Measurements from ENCODE around the gene GRN.
A peak's percentile ranks its signal among the peaks of the same experiment; 100 is the strongest.
"Not testable (repeated sequence)": the region's sequence is repeated elsewhere in the genome, so short reads cannot be mapped to it uniquely, and the experiment has no call there.

The GRN gene

DNA sequence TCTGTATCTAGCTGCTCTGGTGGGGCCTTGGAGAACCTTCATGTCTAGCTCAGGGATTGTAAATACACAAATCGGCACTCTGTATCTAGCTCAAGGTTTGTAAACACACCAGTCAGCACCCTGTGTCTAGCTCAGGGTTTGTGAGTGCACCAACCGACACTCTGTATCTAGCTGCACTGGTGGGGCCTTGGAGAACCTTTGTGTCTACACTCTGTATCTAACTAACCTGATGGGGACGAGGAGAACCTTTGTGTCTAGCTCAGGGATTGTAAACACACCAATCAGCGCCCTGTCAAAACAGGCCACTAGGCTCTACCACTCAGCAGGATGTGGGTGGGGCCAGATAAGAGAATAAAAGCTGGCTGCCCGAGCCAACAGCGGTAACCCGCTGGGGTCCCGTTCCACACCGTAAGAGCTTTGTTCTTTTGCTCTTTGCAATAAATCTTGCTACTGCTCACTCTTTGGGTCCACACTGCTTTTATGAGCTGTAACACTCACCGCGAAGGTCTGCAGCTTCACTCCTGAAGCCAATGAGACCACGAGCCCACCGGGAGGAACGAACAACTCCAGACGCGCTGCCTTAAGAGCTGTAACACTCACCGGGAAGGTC is 24.4 kb downstream of the GRN start:
- not testable (repeated sequence) for DNase-seq; H3K79me2 ChIP-seq (ENCODE audit: control insufficient read depth, insufficient read depth, low read length); H3K36me3 ChIP-seq (ENCODE audit: control insufficient read depth, insufficient read depth, low read length); H3K56ac ChIP-seq (ENCODE audit: low read length); H3K18ac ChIP-seq (ENCODE audit: low read length); H3K27ac ChIP-seq (ENCODE audit: low read depth, low read length); H3K9ac ChIP-seq (ENCODE audit: low read length); H2AK5ac ChIP-seq (ENCODE audit: low read length); H3K4me1 ChIP-seq (ENCODE audit: control insufficient read depth, low read depth, low read length); H2BK120ac ChIP-seq (ENCODE audit: low read depth, low read length); H3K4me3 ChIP-seq (ENCODE audit: low read length); H3K79me1 ChIP-seq (ENCODE audit: low read length); H4K8ac ChIP-seq (ENCODE audit: low read depth, low read length); H3K27me3 ChIP-seq (ENCODE audit: insufficient read depth, low read length, poor library complexity); H2BK5ac ChIP-seq (ENCODE audit: low read length); H3K4me2 ChIP-seq (ENCODE audit: low read length); H3K23ac ChIP-seq (ENCODE audit: low read length); H3K4ac ChIP-seq (ENCODE audit: low read depth, low read length); H4K5ac ChIP-seq (ENCODE audit: low read length); H2BK15ac ChIP-seq (replicated peaks; ENCODE audit: low read depth)
- no CpG with 5 or more reads among the region's 17 CpGs for WGBS (ENCODE audit: extremely low coverage, insufficient coverage, low lambda C conversion rate)

DNA sequence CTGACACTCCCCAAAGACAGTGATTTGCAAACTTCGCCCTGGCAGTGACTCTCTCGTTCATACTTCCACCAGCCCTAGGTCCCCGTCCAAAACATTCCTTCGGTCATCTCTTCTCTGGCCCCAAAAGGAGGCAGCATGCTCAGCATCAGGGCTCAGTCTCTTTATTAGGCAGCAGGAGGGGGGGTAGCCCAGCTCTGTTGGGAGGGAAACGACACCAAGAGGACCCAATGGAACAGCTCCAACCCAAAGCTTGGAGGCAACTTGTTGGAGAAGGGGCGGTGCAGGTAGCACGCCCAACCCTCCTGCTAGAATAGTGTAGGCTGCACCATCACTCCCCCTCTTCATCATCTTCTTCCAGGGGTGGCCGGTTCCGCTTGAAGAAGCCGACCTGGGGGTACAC is 26.9 kb downstream of the GRN start:
- no peaks in the 10 kb centered on the region for H3K36me3 ChIP-seq (ENCODE audit: control insufficient read depth, insufficient read depth, low read length)
- H2BK15ac ChIP-seq (replicated peaks; ENCODE audit: low read depth), result no peak overlapping the region
- no peak overlapping the region for H3K56ac ChIP-seq (ENCODE audit: low read length)
- peaks cover 8% of the 10 kb centered on the region for H3K4me1 ChIP-seq (ENCODE audit: control insufficient read depth, low read depth, low read length)
- DNase-seq, result no peak
- no CpG with 5 or more reads among the region's 10 CpGs for WGBS (ENCODE audit: extremely low coverage, insufficient coverage, low lambda C conversion rate)
- H2BK5ac ChIP-seq (ENCODE audit: low read length), result no peak overlapping the region
- no peaks in the 10 kb centered on the region for H3K79me2 ChIP-seq (ENCODE audit: control insufficient read depth, insufficient read depth, low read length)
- H3K27me3 ChIP-seq (ENCODE audit: insufficient read depth, low read length, poor library complexity), result no peaks in the 10 kb centered on the region
- no peak overlapping the region for H3K18ac ChIP-seq (ENCODE audit: low read length)
- no peak overlapping the region for H3K23ac ChIP-seq (ENCODE audit: low read length)
- H3K4ac ChIP-seq (ENCODE audit: low read depth, low read length), result no peak overlapping the region
- no peak overlapping the region for H3K4me3 ChIP-seq (ENCODE audit: low read length)
- no peak overlapping the region for H2AK5ac ChIP-seq (ENCODE audit: low read length)
- no peak overlapping the region for H2BK120ac ChIP-seq (ENCODE audit: low read depth, low read length)
- H4K8ac ChIP-seq (ENCODE audit: low read depth, low read length), result no peak overlapping the region
- H3K4me2 ChIP-seq (ENCODE audit: low read length), result no peak overlapping the region
- H3K79me1 ChIP-seq (ENCODE audit: low read length), result no peaks in the 10 kb centered on the region
- no peak overlapping the region for H3K9ac ChIP-seq (ENCODE audit: low read length)
- no peak overlapping the region for H4K5ac ChIP-seq (ENCODE audit: low read length)
- H3K27ac ChIP-seq (ENCODE audit: low read depth, low read length), result no peak overlapping the region

DNA sequence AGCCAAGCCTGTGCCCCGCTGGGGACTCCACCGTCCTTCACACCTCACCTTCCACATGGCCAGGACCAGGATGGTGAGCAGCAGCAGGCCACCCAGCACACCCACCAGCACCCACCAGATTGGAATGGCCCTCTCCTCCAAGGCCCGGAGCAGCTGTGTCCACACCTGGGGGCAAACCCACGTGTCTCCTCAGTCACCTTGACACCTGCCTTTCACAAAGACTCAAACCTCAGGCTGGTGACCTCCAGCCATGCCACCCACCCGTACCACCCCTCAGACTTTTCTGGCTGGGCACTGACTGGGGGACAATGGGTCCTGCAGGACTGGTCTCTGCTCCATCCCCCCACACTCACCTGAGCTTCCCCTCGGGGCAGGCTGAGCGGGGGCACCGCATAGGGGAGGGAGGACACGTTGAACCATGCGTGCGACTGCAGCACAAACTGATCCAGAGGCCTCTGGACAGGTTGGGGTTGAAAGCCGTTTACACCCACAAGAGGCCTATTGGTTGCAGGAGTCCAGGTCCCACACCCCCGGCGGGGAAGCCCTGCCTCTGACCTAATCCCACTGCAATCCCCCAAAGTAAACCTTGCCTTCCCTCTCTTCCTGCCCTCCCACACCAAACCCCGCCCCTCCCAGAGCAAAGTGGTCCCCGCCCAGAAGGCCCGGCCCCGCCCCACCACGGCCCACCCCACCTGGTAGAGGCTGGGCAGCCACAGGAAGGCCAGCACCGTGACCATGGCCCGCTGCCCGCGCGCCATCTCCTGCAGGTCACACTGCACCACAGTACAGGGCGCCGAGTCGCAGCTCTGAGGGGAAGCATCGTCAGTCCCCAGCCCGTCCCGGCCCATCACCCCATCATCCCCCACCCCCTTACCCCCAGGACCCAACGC is 29.4 kb downstream of the GRN start:
- Histone ChIP-seq H3K79me1 (ENCODE audit: low read length) (no peaks in the 10 kb centered on the region), H3K4me2 (ENCODE audit: low read length) (peak overlapping the region; percentile 57), H2BK120ac (ENCODE audit: low read depth, low read length) (no peak overlapping the region), H4K8ac (ENCODE audit: low read depth, low read length) (no peak overlapping the region), H3K18ac (ENCODE audit: low read length) (no peak overlapping the region), H3K4me3 (ENCODE audit: low read length) (no peak overlapping the region), H3K23ac (ENCODE audit: low read length) (no peak overlapping the region), H3K4me1 (ENCODE audit: control insufficient read depth, low read depth, low read length) (peaks cover 8% of the 10 kb centered on the region), H2BK5ac (ENCODE audit: low read length) (no peak overlapping the region), H3K27ac (ENCODE audit: low read depth, low read length) (no peak overlapping the region), H2AK5ac (ENCODE audit: low read length) (no peak overlapping the region), H4K5ac (ENCODE audit: low read length) (no peak overlapping the region), H3K79me2 (ENCODE audit: control insufficient read depth, insufficient read depth, low read length) (no peaks in the 10 kb centered on the region), H3K56ac (ENCODE audit: low read length) (peak overlapping the region; percentile 78), H3K36me3 (ENCODE audit: control insufficient read depth, insufficient read depth, low read length) (no peaks in the 10 kb centered on the region), H3K9ac (ENCODE audit: low read length) (peak overlapping the region; percentile 49), H3K27me3 (ENCODE audit: insufficient read depth, low read length, poor library complexity) (no peaks in the 10 kb centered on the region), H2BK15ac (replicated peaks; ENCODE audit: low read depth) (no peak overlapping the region), H3K4ac (ENCODE audit: low read depth, low read length) (no peak overlapping the region)
- DNase-seq, result peak; percentile 90
- WGBS (ENCODE audit: extremely low coverage, insufficient coverage, low lambda C conversion rate), result no CpG with 5 or more reads among the region's 31 CpGs

DNA sequence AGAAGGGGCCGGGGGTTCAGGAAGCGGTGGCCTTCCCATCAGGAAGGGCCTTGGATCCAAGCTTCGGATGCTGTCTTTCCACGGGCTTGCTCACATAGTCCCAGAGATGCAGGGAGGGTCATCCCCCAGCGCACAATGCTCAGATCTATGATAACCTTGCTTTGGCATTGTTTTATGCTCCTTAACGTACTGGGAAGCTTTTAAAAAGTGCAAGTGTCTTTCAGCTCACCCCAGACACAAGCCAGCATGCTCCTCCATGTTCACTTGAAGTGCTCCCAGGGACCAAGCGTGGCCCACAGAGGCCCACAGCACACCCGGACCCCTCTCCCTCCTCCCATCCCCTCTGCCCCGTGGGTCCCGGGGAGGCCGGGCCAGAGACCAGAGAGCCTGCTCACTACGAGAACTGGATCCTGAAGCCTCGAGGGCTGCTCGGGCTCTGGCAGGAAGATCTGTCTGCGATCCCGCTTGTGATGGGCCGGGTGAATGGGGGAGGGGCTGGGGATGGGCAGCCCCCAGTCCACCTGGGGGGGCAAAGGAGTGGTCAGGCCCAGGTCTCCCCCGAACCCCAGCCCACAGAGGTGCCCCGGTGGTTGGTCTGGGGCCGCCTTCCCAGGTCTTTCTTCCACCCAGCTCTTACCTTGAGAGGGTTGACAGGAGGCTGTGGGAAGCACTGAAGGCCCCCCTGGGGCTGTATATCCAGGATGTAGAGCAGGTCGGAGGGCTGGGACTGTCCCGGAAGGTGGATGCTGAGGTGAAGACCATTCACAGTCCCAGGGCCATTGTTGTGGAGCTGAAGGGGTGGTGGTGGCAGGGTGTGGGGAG is 30.3 kb downstream of the GRN start:
- DNase-seq, result peak; percentile 56
- Histone ChIP-seq H3K36me3 (ENCODE audit: control insufficient read depth, insufficient read depth, low read length) (no peaks in the 10 kb centered on the region), H2BK15ac (replicated peaks; ENCODE audit: low read depth) (no peak overlapping the region), H2BK120ac (ENCODE audit: low read depth, low read length) (no peak overlapping the region), H3K4me2 (ENCODE audit: low read length) (peak overlapping the region; percentile 48), H4K8ac (ENCODE audit: low read depth, low read length) (no peak overlapping the region), H3K27me3 (ENCODE audit: insufficient read depth, low read length, poor library complexity) (no peaks in the 10 kb centered on the region), H3K4me3 (ENCODE audit: low read length) (no peak overlapping the region), H3K56ac (ENCODE audit: low read length) (peak overlapping the region; percentile 74), H2AK5ac (ENCODE audit: low read length) (no peak overlapping the region), H3K79me1 (ENCODE audit: low read length) (no peaks in the 10 kb centered on the region), H3K4ac (ENCODE audit: low read depth, low read length) (no peak overlapping the region), H2BK5ac (ENCODE audit: low read length) (no peak overlapping the region), H3K18ac (ENCODE audit: low read length) (no peak overlapping the region), H3K27ac (ENCODE audit: low read depth, low read length) (no peak overlapping the region), H3K4me1 (ENCODE audit: control insufficient read depth, low read depth, low read length) (peaks cover 8% of the 10 kb centered on the region), H3K79me2 (ENCODE audit: control insufficient read depth, insufficient read depth, low read length) (no peaks in the 10 kb centered on the region), H4K5ac (ENCODE audit: low read length) (no peak overlapping the region), H3K9ac (ENCODE audit: low read length) (peak overlapping the region; percentile 49), H3K23ac (ENCODE audit: low read length) (no peak overlapping the region)
- WGBS (ENCODE audit: extremely low coverage, insufficient coverage, low lambda C conversion rate), result no CpG with 5 or more reads among the region's 22 CpGs

DNA sequence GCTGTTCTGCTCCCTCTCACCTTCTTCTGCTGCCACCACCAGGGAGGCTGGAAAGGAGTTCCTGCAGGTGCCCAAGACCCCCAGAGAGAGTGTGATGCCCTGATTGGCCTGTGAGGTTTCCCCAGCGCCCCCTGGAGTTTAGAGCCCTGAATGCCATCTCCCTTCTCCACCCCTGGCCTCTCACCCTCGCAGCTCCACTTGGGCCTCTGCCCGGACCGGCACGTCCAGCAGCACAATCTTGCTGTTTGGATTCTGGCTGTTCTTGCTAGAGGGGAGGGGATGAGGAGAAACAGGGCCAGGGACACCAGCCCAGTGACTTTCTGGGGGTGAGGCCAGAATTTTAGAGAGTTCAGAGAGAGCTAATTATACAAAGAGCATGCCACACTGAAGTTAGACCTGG is 31.0 kb downstream of the GRN start:
- no peak overlapping the region for H3K9ac ChIP-seq (ENCODE audit: low read length)
- H3K56ac ChIP-seq (ENCODE audit: low read length), result no peak overlapping the region
- no peak overlapping the region for H4K5ac ChIP-seq (ENCODE audit: low read length)
- H3K79me2 ChIP-seq (ENCODE audit: control insufficient read depth, insufficient read depth, low read length), result no peaks in the 10 kb centered on the region
- no peak overlapping the region for H2AK5ac ChIP-seq (ENCODE audit: low read length)
- no peak overlapping the region for H3K27ac ChIP-seq (ENCODE audit: low read depth, low read length)
- no peak overlapping the region for H3K18ac ChIP-seq (ENCODE audit: low read length)
- H3K36me3 ChIP-seq (ENCODE audit: control insufficient read depth, insufficient read depth, low read length), result no peaks in the 10 kb centered on the region
- no peak overlapping the region for H4K8ac ChIP-seq (ENCODE audit: low read depth, low read length)
- H3K79me1 ChIP-seq (ENCODE audit: low read length), result no peaks in the 10 kb centered on the region
- peak; percentile 68 for DNase-seq
- H3K23ac ChIP-seq (ENCODE audit: low read length), result no peak overlapping the region
- H3K4me3 ChIP-seq (ENCODE audit: low read length), result no peak overlapping the region
- peaks cover 8% of the 10 kb centered on the region for H3K4me1 ChIP-seq (ENCODE audit: control insufficient read depth, low read depth, low read length)
- H3K27me3 ChIP-seq (ENCODE audit: insufficient read depth, low read length, poor library complexity), result no peaks in the 10 kb centered on the region
- no peak overlapping the region for H2BK15ac ChIP-seq (replicated peaks; ENCODE audit: low read depth)
- no CpG with 5 or more reads among the region's 5 CpGs for WGBS (ENCODE audit: extremely low coverage, insufficient coverage, low lambda C conversion rate)
- no peak overlapping the region for H3K4me2 ChIP-seq (ENCODE audit: low read length)
- no peak overlapping the region for H3K4ac ChIP-seq (ENCODE audit: low read depth, low read length)
- H2BK5ac ChIP-seq (ENCODE audit: low read length), result no peak overlapping the region
- H2BK120ac ChIP-seq (ENCODE audit: low read depth, low read length), result no peak overlapping the region

Data from mesendoderm (in vitro differentiated cells).